Glutamatergic neuron (in vitro differentiated cells): Measurements from ENCODE around the gene AFF3. TPM values are rescaled to one million over a fixed set of nuclear protein-coding genes. Genes with fewer than 3 reads are reported as not detected.

Experiments
- DNase-seq: peaks from one replicate; pipeline ENCODE4 v3.0.0; 2022
- H3K27ac Mint-ChIP-seq: one replicate; pipeline ENCODE4 v1.8.0; 2020; ENCODE audit warnings: mild to moderate bottlenecking, mixed read lengths, inconsistent platforms; ENCODE audit not compliant: unreplicated experiment
- H3K27me3 Mint-ChIP-seq: one replicate; pipeline ENCODE4 v1.8.0; 2020; ENCODE audit warnings: mild to moderate bottlenecking, moderate library complexity, mixed read lengths, inconsistent platforms; ENCODE audit not compliant: unreplicated experiment
- H3K36me3 Mint-ChIP-seq: one replicate; pipeline ENCODE4 v1.8.0; 2020; ENCODE audit warnings: mild to moderate bottlenecking, mixed read lengths, inconsistent platforms; ENCODE audit not compliant: unreplicated experiment
- H3K4me1 Mint-ChIP-seq: one replicate; pipeline ENCODE4 v1.8.0; 2020; ENCODE audit warnings: mild to moderate bottlenecking, low read depth, mixed read lengths, inconsistent platforms; ENCODE audit not compliant: unreplicated experiment
- H3K4me3 Mint-ChIP-seq: one replicate; pipeline ENCODE4 v1.8.0; 2020; ENCODE audit warnings: mild to moderate bottlenecking, mixed read lengths, inconsistent platforms; ENCODE audit not compliant: unreplicated experiment
- H3K9me3 Mint-ChIP-seq: one replicate; pipeline ENCODE4 v1.8.0; 2020; ENCODE audit warnings: mild to moderate bottlenecking, moderate library complexity, mixed read lengths, inconsistent platforms; ENCODE audit not compliant: unreplicated experiment
- CTCF ChIP-seq: fragments of 200-600 bp; sonication (generic); IDR thresholded peaks from one replicate; pipeline ENCODE4 v1.5.0; 2021; ENCODE audit not compliant: partially characterized antibody, unreplicated experiment
- total RNA-seq: library from RNA; stranded (reverse); fragmentation: NEBNext Ultra II Directional; extraction: Animal tissue kit (Norgen Biotek cat#: 25700); gene quantifications from one replicate; pipeline ENCODE4 v1.2.1, GENCODE V29; 2021; ENCODE audit not compliant: unreplicated experiment

The AFF3 gene
- total RNA-seq, 1 donor from 2014 or later = 125 TPM

GRCh38 chr2:99522157-99522556, 620.2 kb downstream of the AFF3 start:
- no peak overlapping the region for H3K4me3 Mint-ChIP-seq
- no peak for TF ChIP-seq CTCF
- H3K27me3 Mint-ChIP-seq = no peaks in the 10 kb centered on the region
- no peaks in the 10 kb centered on the region for H3K4me1 Mint-ChIP-seq
- no peak for DNase-seq
- H3K36me3 Mint-ChIP-seq = no peaks in the 10 kb centered on the region
- no peak overlapping the region for H3K27ac Mint-ChIP-seq
- H3K9me3 Mint-ChIP-seq = peaks cover 2% of the 10 kb centered on the region

GRCh38 chr2:99520813-99521212, 621.6 kb downstream of the AFF3 start:
- no peaks in the 10 kb centered on the region for H3K27me3 Mint-ChIP-seq
- no peak overlapping the region for H3K27ac Mint-ChIP-seq
- no peaks in the 10 kb centered on the region for H3K36me3 Mint-ChIP-seq
- no peak overlapping the region for H3K4me3 Mint-ChIP-seq
- H3K9me3 Mint-ChIP-seq = peaks cover 2% of the 10 kb centered on the region
- no peak for DNase-seq
- no peak for TF ChIP-seq CTCF
- H3K4me1 Mint-ChIP-seq = no peaks in the 10 kb centered on the region

- Mint-ChIP-seq H3K27me3 (no peaks in the 10 kb centered on the region), H3K4me3 (no peak overlapping the region), H3K36me3 (no peaks in the 10 kb centered on the region), H3K4me1 (no peaks in the 10 kb centered on the region), H3K9me3 (peaks cover 2% of the 10 kb centered on the region), H3K27ac (no peak overlapping the region)
- DNase-seq = no peak
- no peak for TF ChIP-seq CTCF
These were observed 622.2 kb downstream of the AFF3 start for GRCh38 chr2:99520195-99520594.

GRCh38 chr2:99514357-99514756, 628.0 kb downstream of the AFF3 start:
- Mint-ChIP-seq H3K27me3 (no peaks in the 10 kb centered on the region), H3K4me1 (peaks cover 4% of the 10 kb centered on the region), H3K36me3 (no peaks in the 10 kb centered on the region), H3K27ac (no peak overlapping the region), H3K4me3 (no peak overlapping the region), H3K9me3 (peaks cover 2% of the 10 kb centered on the region)
- TF ChIP-seq CTCF = no peak
- no peak for DNase-seq

- no peak overlapping the region for H3K27ac Mint-ChIP-seq
- DNase-seq = no peak
These were observed 630.2 kb downstream of the AFF3 start for GRCh38 chr2:99512181-99512591.

More at GRCh38 chr2:99512181-99512591, 630.2 kb downstream of the AFF3 start:
- no peaks in the 10 kb centered on the region for H3K27me3 Mint-ChIP-seq
- no peak for TF ChIP-seq CTCF
- H3K36me3 Mint-ChIP-seq = no peaks in the 10 kb centered on the region
- no peak overlapping the region for H3K4me3 Mint-ChIP-seq
- H3K9me3 Mint-ChIP-seq = no peaks in the 10 kb centered on the region
- peaks cover 4% of the 10 kb centered on the region for H3K4me1 Mint-ChIP-seq
